GM12878 (cell line): ENCODE measurements around the gene PRDM1. TPM values are rescaled to one million over a fixed set of nuclear protein-coding genes. Genes with fewer than 3 reads are reported as not detected.

Experiments
- ATF7 ChIP-seq: fragments of 450-650 bp; IDR thresholded peaks from 2 replicates; pipeline ENCODE4 v1.6.1; 2016; ENCODE audit warnings: low read depth, mild to moderate bottlenecking
- BHLHE40 ChIP-seq, 2 experiments: fragments of 450-650 bp in 1 of 2; IDR thresholded peaks; 2 replicates each; pipeline ENCODE4 v1.6.1; 2011 to 2017; ENCODE audit warnings: low read depth in 2 of 2, borderline replicate concordance in 1 of 2, improper control_type of control experiment in 1 of 2, low read length in 1 of 2, mild to moderate bottlenecking in 1 of 2
- BMI1 ChIP-seq: fragments of 450-650 bp; IDR thresholded peaks from 2 replicates; pipeline ENCODE4 v1.6.1; 2016; ENCODE audit warnings: mild to moderate bottlenecking, moderate library complexity, borderline replicate concordance
- CREM ChIP-seq: IDR thresholded peaks from 2 replicates; pipeline ENCODE4 v1.6.1; 2014; ENCODE audit warnings: antibody characterized with exemption, low read depth
- E2F8 ChIP-seq: fragments of 450-650 bp; IDR thresholded peaks from 2 replicates; pipeline ENCODE4 v1.6.1; 2018; ENCODE audit warnings: mild to moderate bottlenecking, low read depth, moderate library complexity; ENCODE audit not compliant: partially characterized antibody
- HDAC6 ChIP-seq: fragments of 200-600 bp; sonication (generic); IDR thresholded peaks from one replicate; pipeline ENCODE4 v1.8.0; 2017; ENCODE audit warnings: antibody characterized with exemption; ENCODE audit not compliant: unreplicated experiment
- IKZF1 ChIP-seq: fragments of 450-650 bp; conservative IDR thresholded peaks from 2 replicates; pipeline ENCODE4 v1.6.1; 2017; ENCODE audit warnings: antibody characterized with exemption, mild to moderate bottlenecking
- IKZF2 ChIP-seq, 2 experiments: fragments of 450-650 bp; IDR thresholded peaks; 2 replicates each; pipeline ENCODE4 v1.6.1; 2017; ENCODE audit warnings: mild to moderate bottlenecking in 2 of 2, moderate library complexity in 2 of 2
- IRF4 ChIP-seq: IDR thresholded peaks from 2 replicates; pipeline ENCODE4 v1.6.1; 2011; ENCODE audit warnings: low read depth, low read length
- KAT2A ChIP-seq: conservative IDR thresholded peaks from 2 replicates; pipeline ENCODE4 v1.6.1; 2011; ENCODE audit warnings: low read depth, low read length; ENCODE audit not compliant: control insufficient read depth
- KLF5 ChIP-seq: fragments of 450-650 bp; IDR thresholded peaks from 2 replicates; pipeline ENCODE4 v1.6.1; 2014; ENCODE audit warnings: mild to moderate bottlenecking; ENCODE audit not compliant: partially characterized antibody
- MEF2B ChIP-seq: fragments of 450-650 bp; IDR thresholded peaks from 2 replicates; pipeline ENCODE4 v1.6.1; 2018; ENCODE audit warnings: mild to moderate bottlenecking, moderate library complexity; ENCODE audit not compliant: partially characterized antibody, poor library complexity, severe bottlenecking
- MXI1 ChIP-seq: fragments of 150-350 bp; IDR thresholded peaks from 2 replicates; pipeline ENCODE4 v1.6.1; 2011; ENCODE audit warnings: low read depth, mild to moderate bottlenecking, inconsistent platforms, low read length, improper control_type of control experiment
- NKRF ChIP-seq: fragments of 450-650 bp; conservative IDR thresholded peaks from 2 replicates; pipeline ENCODE4 v1.6.1; 2017; ENCODE audit warnings: mild to moderate bottlenecking, moderate library complexity
- PAX8 ChIP-seq: fragments of 450-650 bp; IDR thresholded peaks from 2 replicates; pipeline ENCODE4 v1.6.1; 2017; ENCODE audit warnings: mild to moderate bottlenecking, moderate library complexity
- PML ChIP-seq: IDR thresholded peaks from 2 replicates; pipeline ENCODE4 v1.6.1; 2012; ENCODE audit warnings: low read length, inconsistent platforms
- RCOR1 ChIP-seq: conservative IDR thresholded peaks from 2 replicates; pipeline ENCODE4 v1.6.1; 2012; ENCODE audit warnings: low read depth, low read length, improper control_type of control experiment
- RELA ChIP-seq: fragments of 450-650 bp; IDR thresholded peaks from 2 replicates; pipeline ENCODE4 v1.8.0; 2014; ENCODE audit warnings: borderline replicate concordance; ENCODE audit not compliant: partially characterized antibody
- RUNX3 ChIP-seq: IDR thresholded peaks from 2 replicates; pipeline ENCODE4 v1.6.1; 2012; ENCODE audit warnings: low read length, inconsistent platforms
- SIN3A ChIP-seq: IDR thresholded peaks from 2 replicates; pipeline ENCODE4 v1.6.1; 2012; ENCODE audit warnings: low read depth, low read length, improper control_type of control experiment
- SMC3 ChIP-seq: IDR thresholded peaks from 2 replicates; pipeline ENCODE4 v1.6.1; 2011; ENCODE audit warnings: low read length, improper control_type of control experiment, borderline replicate concordance
- TARDBP ChIP-seq: IDR thresholded peaks from 2 replicates; pipeline ENCODE4 v1.6.1; 2016; ENCODE audit warnings: borderline replicate concordance
- TBL1XR1 ChIP-seq: IDR thresholded peaks from 2 replicates; pipeline ENCODE4 v1.6.1; 2012; ENCODE audit warnings: low read depth, low read length, improper control_type of control experiment
- TCF7 ChIP-seq: IDR thresholded peaks from 2 replicates; pipeline ENCODE4 v1.6.1; 2014; ENCODE audit warnings: antibody characterized with exemption, borderline replicate concordance
- ZBTB4 ChIP-seq: fragments of 450-650 bp; formaldehyde crosslinking; IDR thresholded peaks from 2 replicates; pipeline ENCODE4 v1.4.0; 2022; ENCODE audit warnings: mild to moderate bottlenecking, moderate library complexity
- polyA plus RNA-seq, 11 experiments: library from polyadenylated mRNA; depleted of rRNA in 4 of 11; unstranded in 6 of 11; stranded (reverse) in 5 of 11; fragments of >200 nt; fragmentation: Nextera tagmentation in 4 of 11; fragmentation: Illumina TruSeq in 1 of 11; extraction: Ambion mirVana in 4 of 11; extraction: Trizol in 1 of 11; gene quantifications; 1 replicate in 1 of 11; 2 replicates in 10 of 11; pipeline versions ENCODE4 v1.2.1 to v1.2.3, GENCODE V29; 2011 to 2016; ENCODE audit warnings: inconsistent platforms in 2 of 11, missing spikeins in 2 of 11, low read depth in 1 of 11
- total RNA-seq, 4 experiments: library from RNA; depleted of rRNA in 3 of 4; stranded (reverse); fragments of >200 nt in 3 of 4; fragmentation: Illumina TruSeq in 1 of 4; extraction: Trizol in 1 of 4; gene quantifications; 2 replicates each; pipeline versions ENCODE4 v1.2.1 to v1.2.3, GENCODE V29; 2013 to 2021

Gene PRDM1
- total and polyA plus RNA-seq, 10 of the 15 experiments (the other 5 are each of a cell fraction or from before 2014, with no cell fraction given) = 1.9 to 15.8 (median 4.1) TPM

GRCh38 chr6:106102034-106102433 lies 15.9 kb downstream of the PRDM1 start (continued):
- TF ChIP-seq IKZF2 (IDR thresholded peaks at IDR 0.05) = peak; percentile 31 to 71; a peak in 3 of 4 replicates
- TF ChIP-seq RCOR1 = peak; percentile 98
- TF ChIP-seq KAT2A = no peak
- no peak for TF ChIP-seq KLF5
- peak; percentile 97 for TF ChIP-seq MEF2B
- peak; percentile 90 for TF ChIP-seq RUNX3
- TF ChIP-seq TCF7 = peak; percentile 83
- 0 out of 2 replicates have a peak, but pooled peaks have one; percentile 37 for TF ChIP-seq TARDBP
- no peak for TF ChIP-seq ZBTB4 (CRISPR knock-in tag)
- peak; percentile 99 for TF ChIP-seq IRF4
- peak; percentile 80; the same call in 1 of the 2 replicates for TF ChIP-seq MXI1
- TF ChIP-seq BMI1 = peak; percentile 75
- TF ChIP-seq IKZF1 = peak; percentile 67; the same call in 1 of the 2 replicates
- TF ChIP-seq ATF7 = peak; percentile 77
- no peak for TF ChIP-seq HDAC6
- peak; percentile 91; the same call in 1 of the 2 replicates for TF ChIP-seq PML
- TF ChIP-seq TBL1XR1 = peak; percentile 96
- no peak for TF ChIP-seq RELA
- no peak for TF ChIP-seq E2F8
- 0 out of 2 replicates have a peak, but pooled peaks have one; percentile 23 for TF ChIP-seq SMC3
- 0 out of 2 replicates have a peak, but pooled peaks have one; percentile 40 for TF ChIP-seq SIN3A
- no peak for TF ChIP-seq NKRF
- TF ChIP-seq PAX8 = no peak
- TF ChIP-seq CREM = peak; percentile 80
- TF ChIP-seq BHLHE40 (IDR thresholded peaks at IDR 0.05; ENCODE audit: borderline replicate concordance in 1 of 2, low read depth in 2 of 2, low read length in 1 of 2) = peak; percentile 53 to 85
